SK-N-SH treated with all-trans-retinoic acid at 6 μM for 48 hours (cell line): Measurements from ENCODE around the gene TOMM7.

ENCODE experiments used
- ARNTL ChIP-seq: fragments of 450-650 bp; formaldehyde crosslinking; IDR thresholded peaks from 2 replicates; pipeline ENCODE4 v1.5.0; 2020; ENCODE audit warnings: low read depth, mild to moderate bottlenecking, moderate library complexity, borderline replicate concordance
- RARB ChIP-seq: fragments of 250-450 bp; sonication (Bioruptor Pico); IDR thresholded peaks from 2 replicates; pipeline ENCODE4 v1.8.0; 2021; ENCODE audit warnings: mild to moderate bottlenecking, moderate library complexity

- TF ChIP-seq RARB (CRISPR knock-in tag) (no peak), ARNTL (CRISPR knock-in tag) (no peak)
Measured at GRCh38 chr7:22772885-22773284, 49.8 kb downstream of the TOMM7 start.
